Esophagus squamous epithelium (tissue), 4 donors: ENCODE results near the gene MICALL2.

Source experiments
- CTCF ChIP-seq, 6 experiments: fragments of 450-650 bp in 4 of 6; fragments of 200-600 bp in 2 of 6; sonication (generic) in 2 of 6; IDR thresholded peaks; one replicate each; pipeline ENCODE4 v1.5.1; 2016 to 2019; ENCODE audit warnings: antibody characterized with exemption in 6 of 6, mild to moderate bottlenecking in 4 of 6, moderate library complexity in 4 of 6
- POLR2A ChIP-seq, 4 donors: fragments of 450-650 bp; IDR thresholded peaks; one replicate each; pipeline ENCODE4 v1.6.1; 2017; ENCODE audit warnings: antibody characterized with exemption in 4 of 4, mild to moderate bottlenecking in 4 of 4, moderate library complexity in 3 of 4

- TF ChIP-seq POLR2A (IDR thresholded peaks at IDR 0.05) = no peak
- peak; percentile 62 to 93 (median 76) for TF ChIP-seq CTCF (IDR thresholded peaks at IDR 0.05)
Observed at GRCh38 chr7:1412322-1413261, 46.7 kb downstream of the MICALL2 start.
